NCI-H526 treated with DMSO at 0.1 percent for 48 hours (cell line): ENCODE measurements around the gene LYL1.

Experiments
- DNase-seq: peaks from one replicate; lab custom pipeline; 2025; lab: John Stamatoyannopoulos, UW

Gene LYL1

DNA sequence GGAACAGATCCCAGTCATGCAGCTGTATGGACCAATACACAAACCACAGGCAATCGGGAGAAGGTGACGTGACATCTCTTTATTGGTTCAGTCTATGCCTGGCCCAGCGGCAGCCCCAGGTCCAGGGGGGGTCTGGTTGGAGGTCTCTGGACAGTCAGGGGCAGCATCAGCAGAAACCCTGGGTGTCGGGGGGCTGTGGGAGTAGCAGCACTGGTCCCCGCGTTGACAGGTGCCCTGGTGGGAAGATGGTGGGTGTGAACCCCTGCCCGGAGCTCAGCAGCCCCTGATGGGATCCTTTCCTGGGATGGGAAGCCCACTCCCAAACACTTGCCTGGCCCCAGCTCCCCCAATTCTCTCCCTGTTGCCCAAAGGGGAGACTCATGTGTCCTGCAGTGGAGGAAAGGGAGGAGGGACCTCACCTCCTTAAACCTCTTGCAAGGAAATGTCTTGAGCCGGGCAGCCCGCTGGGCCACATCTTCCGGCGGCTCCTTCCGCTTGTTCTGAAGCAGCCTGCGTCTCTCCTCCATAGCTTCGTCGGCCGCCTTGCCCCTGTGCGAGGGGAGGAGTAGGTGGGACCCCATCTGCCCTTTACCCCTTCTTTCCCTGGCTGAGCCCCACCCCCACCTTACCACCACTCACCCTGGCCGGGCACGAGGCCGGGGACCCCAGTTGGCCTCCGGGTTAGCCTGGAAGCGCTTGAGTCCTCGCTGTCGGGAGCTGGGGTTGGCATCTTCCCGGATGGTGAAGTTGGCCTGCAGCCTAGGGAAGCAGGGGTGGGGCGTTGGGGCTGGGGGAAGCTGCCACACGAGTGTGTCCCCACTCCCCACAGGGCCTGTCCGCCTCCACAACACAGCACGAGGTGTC, 2.4 kb upstream of the LYL1 start:
- DNase-seq: no peak

- no peak for DNase-seq
Measured at GRCh38 chr19:13104360-13104847, 1.7 kb upstream of the LYL1 start.

GRCh38 chr19:13103581-13104359, 1.1 kb upstream of the LYL1 start:
- DNase-seq: no peak

DNA sequence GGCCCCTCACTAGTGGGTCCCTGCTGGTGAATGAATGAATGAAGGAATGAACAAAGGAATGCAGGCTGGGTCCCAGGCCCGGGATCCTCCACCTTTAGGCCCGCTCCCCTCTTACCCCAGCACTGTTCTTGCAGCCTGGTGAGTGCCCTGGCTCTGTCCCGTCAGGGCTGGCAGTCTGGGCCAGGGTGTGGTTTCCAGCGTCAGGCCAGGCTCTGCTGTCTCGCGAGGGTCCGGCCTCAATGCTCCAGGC, 317 bp downstream of the LYL1 start:
- DNase-seq: no peak

GRCh38 chr19:13101590-13102415, 855 bp downstream of the LYL1 start:
- no peak for DNase-seq

GRCh38 chr19:13100841-13101589, 1.6 kb downstream of the LYL1 start:
- no peak for DNase-seq

GRCh38 chr19:13100031-13100588, 2.5 kb downstream of the LYL1 start:
- no peak for DNase-seq

GRCh38 chr19:13099073-13099999, 3.3 kb downstream of the LYL1 start:
- peak; percentile 18 for DNase-seq

GRCh38 chr19:13098277-13099072, 4.2 kb downstream of the LYL1 start:
- DNase-seq: no peak

- DNase-seq: no peak
Measured at GRCh38 chr19:13097463-13098258, 5.0 kb downstream of the LYL1 start.

DNA sequence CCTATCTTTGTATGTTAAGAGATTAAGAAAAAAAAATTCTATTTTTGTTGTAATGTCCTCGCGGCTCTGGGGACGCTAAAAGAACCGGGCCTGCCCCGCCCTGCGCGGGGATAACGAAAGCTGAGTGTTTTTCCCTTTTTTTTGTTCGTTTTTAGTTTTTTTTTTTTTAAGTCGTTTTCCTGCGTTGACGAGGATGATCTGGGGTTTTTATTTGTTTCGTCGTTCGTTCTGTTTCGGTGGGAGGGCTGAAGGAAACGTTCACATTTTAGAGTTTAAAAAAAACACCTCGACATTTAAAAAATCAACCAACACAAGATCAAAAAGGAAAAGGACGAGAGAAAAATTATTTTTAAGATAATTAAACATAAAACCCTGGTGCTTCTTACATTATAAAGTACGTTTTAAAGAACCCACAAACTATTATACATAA, 5.6 kb downstream of the LYL1 start:
- DNase-seq: no peak

- DNase-seq: no peak
Measured at GRCh38 chr19:13095934-13096927, 6.4 kb downstream of the LYL1 start.

DNA sequence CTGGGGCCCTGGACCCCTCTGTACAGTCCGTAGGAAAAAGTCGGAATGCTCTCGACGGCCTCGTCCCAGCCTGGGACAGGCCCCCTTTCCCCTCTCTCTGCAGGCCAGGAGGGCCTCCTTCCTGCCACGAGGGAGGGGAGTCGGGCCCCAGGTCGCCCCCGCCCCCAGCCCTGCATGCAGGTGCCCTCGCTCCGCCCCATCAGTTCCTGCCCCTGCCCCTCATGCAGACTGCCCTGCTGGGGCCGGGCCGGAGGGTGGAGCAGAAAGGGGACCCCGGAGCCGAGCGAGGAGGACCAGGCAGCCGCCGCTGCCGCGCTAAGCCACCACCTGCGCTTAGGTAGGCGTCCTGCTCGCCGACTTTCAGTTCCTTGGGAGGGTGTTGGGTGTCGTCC, 7.3 kb downstream of the LYL1 start:
- no peak for DNase-seq

DNA sequence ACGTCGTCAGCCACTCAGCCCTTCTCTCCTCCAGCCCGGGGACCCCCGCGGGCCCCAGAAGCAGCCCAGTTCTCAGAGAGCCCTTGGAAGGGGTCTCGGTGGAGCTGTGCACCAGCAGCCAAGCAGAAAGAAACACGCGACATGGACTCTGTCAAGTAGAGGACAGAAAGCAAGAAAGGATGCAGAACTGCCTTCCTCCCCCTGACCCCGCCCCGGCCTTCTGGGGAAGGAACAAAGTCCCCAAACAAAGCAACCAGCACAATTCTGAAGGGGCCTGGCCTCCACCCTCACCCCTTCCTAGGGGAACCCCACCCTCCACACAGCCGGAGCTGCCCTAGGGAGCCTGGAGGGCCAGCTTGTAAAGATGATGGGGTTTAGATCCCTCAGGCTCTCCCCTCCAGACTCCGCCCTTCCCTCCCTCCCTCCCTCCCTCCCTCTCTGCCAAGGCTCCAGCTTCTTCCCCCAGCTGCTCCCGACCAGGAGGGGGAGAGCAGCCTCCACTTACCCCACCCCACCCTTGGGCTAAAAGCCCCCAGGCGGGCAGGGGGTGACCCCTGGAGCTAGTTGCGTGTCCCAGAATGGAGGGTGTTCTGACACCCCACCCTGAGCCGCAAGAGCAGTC, 7.8 kb downstream of the LYL1 start:
- no peak for DNase-seq

GRCh38 chr19:13094106-13094504, 8.6 kb downstream of the LYL1 start:
- no peak for DNase-seq

GRCh38 chr19:13093407-13094105, 9.1 kb downstream of the LYL1 start:
- DNase-seq: peak; percentile 45
